ENCODE measurements around the gene ITGA2.

DNA sequence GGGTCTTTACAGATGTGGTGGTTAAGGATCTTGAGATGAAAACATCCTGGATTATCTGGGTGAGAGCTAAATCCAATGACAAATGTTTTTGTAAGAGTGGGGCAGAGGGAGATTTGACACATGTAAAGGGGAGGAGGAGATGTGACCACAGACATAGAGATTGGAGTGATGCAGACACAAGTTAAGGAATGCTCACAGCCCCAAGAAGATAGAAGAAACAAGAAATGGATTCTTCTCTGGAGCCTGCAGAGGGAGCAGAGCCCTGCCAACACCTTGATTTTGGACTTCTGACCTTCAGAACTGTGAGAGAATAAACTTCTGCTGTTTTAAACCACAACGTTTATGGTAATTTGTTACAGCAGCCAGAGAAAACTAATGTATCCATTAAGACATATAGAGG lies 21.7 kb downstream of the ITGA2 start:
- TF ChIP-seq, protein P1, sequence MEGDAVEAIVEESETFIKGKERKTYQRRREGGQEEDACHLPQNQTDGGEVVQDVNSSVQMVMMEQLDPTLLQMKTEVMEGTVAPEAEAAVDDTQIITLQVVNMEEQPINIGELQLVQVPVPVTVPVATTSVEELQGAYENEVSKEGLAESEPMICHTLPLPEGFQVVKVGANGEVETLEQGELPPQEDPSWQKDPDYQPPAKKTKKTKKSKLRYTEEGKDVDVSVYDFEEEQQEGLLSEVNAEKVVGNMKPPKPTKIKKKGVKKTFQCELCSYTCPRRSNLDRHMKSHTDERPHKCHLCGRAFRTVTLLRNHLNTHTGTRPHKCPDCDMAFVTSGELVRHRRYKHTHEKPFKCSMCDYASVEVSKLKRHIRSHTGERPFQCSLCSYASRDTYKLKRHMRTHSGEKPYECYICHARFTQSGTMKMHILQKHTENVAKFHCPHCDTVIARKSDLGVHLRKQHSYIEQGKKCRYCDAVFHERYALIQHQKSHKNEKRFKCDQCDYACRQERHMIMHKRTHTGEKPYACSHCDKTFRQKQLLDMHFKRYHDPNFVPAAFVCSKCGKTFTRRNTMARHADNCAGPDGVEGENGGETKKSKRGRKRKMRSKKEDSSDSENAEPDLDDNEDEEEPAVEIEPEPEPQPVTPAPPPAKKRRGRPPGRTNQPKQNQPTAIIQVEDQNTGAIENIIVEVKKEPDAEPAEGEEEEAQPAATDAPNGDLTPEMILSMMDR (IDR thresholded peaks at IDR 0.05), result no peak
- TF ChIP-seq POLR2A (IDR thresholded peaks at IDR 0.05), result no peak

Data from testis (tissue), 2 donors.